22Rv1 (cell line): ENCODE results near the gene SLC48A1.

ENCODE experiments used
- ZFX ChIP-seq: fragments of 450-650 bp; IDR thresholded peaks from 2 replicates; pipeline ENCODE4 v1.6.1; 2017; ENCODE audit warnings: antibody characterized with exemption, borderline replicate concordance
- TF ChIP-seq, protein P1 (sequence below): fragments of 450-650 bp; IDR thresholded peaks from 2 replicates; pipeline ENCODE4 v1.5.1; 2017; ENCODE audit warnings: mild to moderate bottlenecking

DNA sequence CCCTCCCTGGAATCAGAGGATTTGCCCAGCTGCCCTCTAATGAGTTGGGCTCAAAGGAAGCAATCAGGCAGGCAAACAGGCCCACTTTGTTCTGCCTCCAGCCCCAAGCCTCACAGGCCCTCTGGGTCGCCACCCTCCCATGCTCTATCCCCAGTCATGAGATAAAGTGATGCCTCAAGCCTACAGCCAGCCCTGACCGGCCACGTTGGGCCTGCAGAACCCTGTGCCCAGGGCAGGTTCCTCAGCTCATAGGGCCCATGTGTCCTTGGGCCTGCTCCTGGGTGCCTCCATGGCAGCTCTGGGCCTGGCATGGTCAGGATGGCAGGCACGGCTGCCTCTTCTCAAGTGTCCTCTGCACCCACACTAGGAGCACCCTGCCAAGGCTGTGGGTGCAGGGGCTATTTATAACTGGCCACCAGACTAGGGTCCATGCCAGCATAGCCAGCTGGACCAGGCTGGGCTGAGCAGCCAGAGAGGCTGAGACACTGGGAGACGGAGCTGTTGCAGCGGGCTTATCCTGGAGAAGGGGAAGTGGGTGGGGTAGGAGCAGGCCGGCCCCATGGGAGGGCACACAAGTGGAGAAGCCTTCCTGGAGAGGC is 26.4 kb downstream of the SLC48A1 start:
- TF ChIP-seq, protein P1, sequence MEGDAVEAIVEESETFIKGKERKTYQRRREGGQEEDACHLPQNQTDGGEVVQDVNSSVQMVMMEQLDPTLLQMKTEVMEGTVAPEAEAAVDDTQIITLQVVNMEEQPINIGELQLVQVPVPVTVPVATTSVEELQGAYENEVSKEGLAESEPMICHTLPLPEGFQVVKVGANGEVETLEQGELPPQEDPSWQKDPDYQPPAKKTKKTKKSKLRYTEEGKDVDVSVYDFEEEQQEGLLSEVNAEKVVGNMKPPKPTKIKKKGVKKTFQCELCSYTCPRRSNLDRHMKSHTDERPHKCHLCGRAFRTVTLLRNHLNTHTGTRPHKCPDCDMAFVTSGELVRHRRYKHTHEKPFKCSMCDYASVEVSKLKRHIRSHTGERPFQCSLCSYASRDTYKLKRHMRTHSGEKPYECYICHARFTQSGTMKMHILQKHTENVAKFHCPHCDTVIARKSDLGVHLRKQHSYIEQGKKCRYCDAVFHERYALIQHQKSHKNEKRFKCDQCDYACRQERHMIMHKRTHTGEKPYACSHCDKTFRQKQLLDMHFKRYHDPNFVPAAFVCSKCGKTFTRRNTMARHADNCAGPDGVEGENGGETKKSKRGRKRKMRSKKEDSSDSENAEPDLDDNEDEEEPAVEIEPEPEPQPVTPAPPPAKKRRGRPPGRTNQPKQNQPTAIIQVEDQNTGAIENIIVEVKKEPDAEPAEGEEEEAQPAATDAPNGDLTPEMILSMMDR = no peak
- TF ChIP-seq ZFX = no peak
